Breast epithelium (tissue), 4 donors: Measurements from ENCODE around the gene FAM204A. TPM values are rescaled to one million over a fixed set of nuclear protein-coding genes. Genes with fewer than 3 reads are reported as not detected.
A peak's percentile ranks its signal among the peaks of the same experiment; 100 is the strongest.

Experiments
- DNase-seq, 2 donors: peaks; one replicate each; pipeline ENCODE4 v3.0.0-alpha.2; 2019; ENCODE audit warnings: low spot score in 2 of 2
- H3K27ac ChIP-seq, 2 donors: fragments of 200-600 bp; sonication (generic) in 1 of 2; one replicate each; pipeline ENCODE4 v1.5.1; 2016 to 2019; ENCODE audit warnings: mild to moderate bottlenecking in 1 of 2
- H3K27me3 ChIP-seq, 2 donors: fragments of 200-600 bp; sonication (generic) in 1 of 2; one replicate each; pipeline versions ENCODE4 v1.5.1 to v1.6.0; 2017 to 2019; ENCODE audit warnings: control low read depth in 1 of 2, mild to moderate bottlenecking in 1 of 2
- H3K36me3 ChIP-seq: fragments of 200-600 bp; one replicate; pipeline ENCODE4 v1.5.1; 2019
- H3K4me1 ChIP-seq, 2 donors: fragments of 200-600 bp; sonication (generic); one replicate each; pipeline ENCODE4 v1.5.1; 2016 to 2019; ENCODE audit warnings: control low read depth in 1 of 2
- H3K4me3 ChIP-seq, 3 donors: fragments of 200-600 bp; sonication (generic); 1 replicate in 2 of 3; 2 replicates in 1 of 3; pipeline ENCODE4 v1.5.1; 2016 to 2019; ENCODE audit warnings: mild to moderate bottlenecking in 3 of 3, moderate library complexity in 2 of 3
- H3K9me3 ChIP-seq, 2 donors: fragments of 200-600 bp; sonication (generic) in 1 of 2; one replicate each; pipeline ENCODE4 v1.5.1; 2016 to 2019; ENCODE audit warnings: control low read depth in 1 of 2
- POLR2A ChIP-seq: fragments of 450-650 bp; IDR thresholded peaks from one replicate; pipeline ENCODE4 v1.6.1; 2016; ENCODE audit warnings: antibody characterized with exemption, mild to moderate bottlenecking, moderate library complexity
- POLR2AphosphoS5 ChIP-seq, 3 donors: sonication (generic); formaldehyde crosslinking; IDR thresholded peaks; one replicate each; pipeline ENCODE4 v1.6.1; 2017; ENCODE audit warnings: antibody characterized with exemption in 3 of 3
- intact Hi-C: fragments of 100-400 bp; cut with DNase I; formaldehyde crosslinking; loops from one replicate; pipeline ENCODE4 v1.15.1; 2023; ENCODE audit warnings: low total_unique reads
- total RNA-seq, 3 donors: library from RNA; depleted of rRNA; stranded (reverse); fragments of >200 nt; gene quantifications; one replicate each; pipeline ENCODE4 v1.1.0, GENCODE V29; 2016
- TF ChIP-seq, protein P1 (sequence below), 3 donors: fragments of 450-650 bp; IDR thresholded peaks; one replicate each; pipeline ENCODE4 v1.5.1; 2016 to 2017; ENCODE audit warnings: antibody characterized with exemption in 3 of 3, mild to moderate bottlenecking in 3 of 3, moderate library complexity in 3 of 3

The FAM204A gene
- total RNA-seq, 3 donors from 2014 or later, result 28.2 to 71.4 (median 59.6) TPM

DNA sequence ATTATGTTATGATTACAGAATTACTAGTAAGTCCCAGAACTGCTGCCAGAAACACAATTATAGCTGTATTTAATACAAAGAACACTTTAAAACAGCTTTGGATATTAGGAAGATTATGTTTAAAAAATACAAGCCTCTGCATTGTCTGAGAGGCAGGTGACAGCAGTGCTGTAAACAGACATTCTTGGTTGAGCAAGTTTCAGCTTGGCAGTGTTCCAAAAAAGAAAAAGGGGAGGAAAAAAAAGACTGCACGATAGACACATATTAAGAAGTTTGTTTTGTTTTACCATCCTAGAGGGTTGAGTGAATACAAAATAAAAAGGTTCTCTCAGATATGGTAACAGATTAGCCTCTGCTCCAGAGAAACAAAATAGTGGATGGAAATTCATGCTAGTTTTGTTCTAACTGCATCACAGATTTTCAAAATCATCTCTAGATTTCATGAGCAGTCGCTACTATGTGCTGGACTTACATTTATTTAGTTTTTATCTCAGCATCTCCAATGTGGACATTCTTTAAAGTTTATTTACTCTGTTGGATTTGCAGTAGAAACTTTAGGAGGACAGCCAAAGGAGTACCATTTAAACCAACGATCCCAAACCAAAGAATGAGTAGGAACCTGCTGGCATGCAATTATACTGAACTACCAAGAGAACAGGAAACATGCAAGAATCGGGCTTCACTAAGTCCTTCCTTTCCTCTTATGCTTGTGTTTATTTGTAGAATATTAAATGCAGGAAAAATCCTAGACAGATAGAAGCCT is 9.0 kb downstream of the FAM204A start:
- Histone ChIP-seq H3K4me3 (no peak overlapping the region), H3K27ac (peak overlapping the region in 1 of 2 donors; percentile 10), H3K36me3 (no peaks in the 10 kb centered on the region), H3K4me1 (no peaks in the 10 kb centered on the region), H3K9me3 (no peaks in the 10 kb centered on the region), H3K27me3 (no peaks in the 10 kb centered on the region)
- TF ChIP-seq POLR2A (no peak), POLR2AphosphoS5 (IDR thresholded peaks at IDR 0.05) (no peak)
- TF ChIP-seq, protein P1, sequence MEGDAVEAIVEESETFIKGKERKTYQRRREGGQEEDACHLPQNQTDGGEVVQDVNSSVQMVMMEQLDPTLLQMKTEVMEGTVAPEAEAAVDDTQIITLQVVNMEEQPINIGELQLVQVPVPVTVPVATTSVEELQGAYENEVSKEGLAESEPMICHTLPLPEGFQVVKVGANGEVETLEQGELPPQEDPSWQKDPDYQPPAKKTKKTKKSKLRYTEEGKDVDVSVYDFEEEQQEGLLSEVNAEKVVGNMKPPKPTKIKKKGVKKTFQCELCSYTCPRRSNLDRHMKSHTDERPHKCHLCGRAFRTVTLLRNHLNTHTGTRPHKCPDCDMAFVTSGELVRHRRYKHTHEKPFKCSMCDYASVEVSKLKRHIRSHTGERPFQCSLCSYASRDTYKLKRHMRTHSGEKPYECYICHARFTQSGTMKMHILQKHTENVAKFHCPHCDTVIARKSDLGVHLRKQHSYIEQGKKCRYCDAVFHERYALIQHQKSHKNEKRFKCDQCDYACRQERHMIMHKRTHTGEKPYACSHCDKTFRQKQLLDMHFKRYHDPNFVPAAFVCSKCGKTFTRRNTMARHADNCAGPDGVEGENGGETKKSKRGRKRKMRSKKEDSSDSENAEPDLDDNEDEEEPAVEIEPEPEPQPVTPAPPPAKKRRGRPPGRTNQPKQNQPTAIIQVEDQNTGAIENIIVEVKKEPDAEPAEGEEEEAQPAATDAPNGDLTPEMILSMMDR (IDR thresholded peaks at IDR 0.05), result no peak
- intact Hi-C loops, result no loop called here
- DNase-seq, result no peak

DNA sequence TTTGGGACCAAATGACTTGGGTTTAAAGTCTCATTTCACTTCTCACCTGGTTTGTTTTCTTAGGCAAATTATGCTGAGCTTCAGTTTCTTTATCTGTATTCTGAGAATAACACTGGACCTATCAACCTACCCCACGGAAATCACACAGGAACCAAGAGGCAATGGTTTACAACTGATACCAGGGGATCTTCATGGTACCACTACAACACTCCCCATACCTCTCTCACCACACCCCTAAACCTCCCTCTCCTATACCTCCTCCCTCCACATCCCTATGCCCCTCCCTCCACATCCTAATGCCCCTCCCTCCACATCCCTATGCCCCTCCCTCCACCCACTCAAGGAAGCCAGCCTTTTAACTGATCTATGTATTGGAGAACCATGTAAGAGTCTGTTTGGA is 9.9 kb downstream of the FAM204A start:
- TF ChIP-seq POLR2A, result no peak
- Histone ChIP-seq H3K27ac (peak overlapping the region; percentile 10 to 21), H3K36me3 (no peaks in the 10 kb centered on the region), H3K4me3 (no peak overlapping the region), H3K27me3 (no peaks in the 10 kb centered on the region), H3K4me1 (no peaks in the 10 kb centered on the region), H3K9me3 (no peaks in the 10 kb centered on the region)
- intact Hi-C loops, result no loop called here
- DNase-seq, result no peak

DNA sequence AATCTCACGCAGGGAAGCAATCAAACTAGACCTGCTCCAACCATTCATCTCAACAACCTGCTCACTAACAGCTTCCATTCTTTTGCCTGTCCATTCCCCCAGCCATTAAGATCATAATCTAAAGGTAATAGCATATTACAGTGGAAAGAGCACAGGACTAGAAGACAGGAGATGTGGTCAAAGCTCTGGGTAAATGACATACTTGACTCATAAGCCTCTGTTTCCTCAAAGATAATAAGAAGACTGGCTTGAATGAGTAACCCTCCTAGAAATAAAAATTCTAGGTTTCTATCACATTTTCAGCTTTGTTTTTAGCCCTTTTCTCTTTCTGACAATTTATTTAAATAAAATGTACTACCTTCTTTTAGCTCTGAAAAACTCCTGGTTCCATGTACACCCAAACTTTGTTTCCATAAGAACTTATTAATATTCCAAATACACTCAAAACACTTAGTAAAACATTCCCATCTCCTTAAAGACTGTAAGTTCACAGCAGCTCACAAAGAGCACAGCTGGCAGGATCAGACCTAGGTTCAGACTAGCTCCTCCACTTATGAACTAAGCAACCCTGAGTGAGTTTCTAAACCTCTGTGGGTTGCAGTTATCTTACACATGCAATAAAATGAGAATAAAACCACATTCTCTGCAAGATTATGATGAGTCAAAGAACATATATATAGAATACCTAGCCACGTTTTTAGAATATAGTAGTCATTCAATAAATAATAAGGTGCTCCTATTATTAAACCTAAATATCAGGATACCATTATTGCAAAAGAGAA is 11.6 kb downstream of the FAM204A start:
- no peaks in the 10 kb centered on the region for H3K9me3 ChIP-seq
- no peak for DNase-seq
- intact Hi-C loops, result no loop called here
- H3K4me1 ChIP-seq, result no peaks in the 10 kb centered on the region
- H3K36me3 ChIP-seq, result no peaks in the 10 kb centered on the region
- no peak overlapping the region for H3K27ac ChIP-seq
- no peak overlapping the region for H3K4me3 ChIP-seq
- no peaks in the 10 kb centered on the region for H3K27me3 ChIP-seq
- TF ChIP-seq POLR2AphosphoS5 (IDR thresholded peaks at IDR 0.05) (no peak), POLR2A (no peak)
- TF ChIP-seq, protein P1 (IDR thresholded peaks at IDR 0.05), result no peak

DNA sequence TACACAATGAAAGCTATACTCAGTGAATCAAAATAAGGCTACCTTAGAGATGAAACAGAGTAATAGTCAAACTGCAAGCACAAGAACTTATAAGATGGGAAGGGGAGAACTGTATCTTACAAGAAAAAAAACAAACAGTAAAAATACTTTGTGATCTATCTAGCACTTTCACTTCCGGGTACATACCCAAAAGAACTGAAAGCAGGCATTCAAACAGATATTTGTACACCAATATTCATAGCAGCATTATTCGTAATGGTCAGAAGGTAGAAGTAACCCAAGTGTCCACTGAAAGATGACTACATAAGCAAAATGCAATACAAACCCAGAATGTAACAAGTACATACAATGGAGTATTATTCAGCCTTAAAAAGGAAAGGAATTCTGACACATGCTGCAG is 18.0 kb downstream of the FAM204A start:
- Histone ChIP-seq H3K9me3 (no peaks in the 10 kb centered on the region), H3K4me3 (no peak overlapping the region), H3K36me3 (peaks cover 7% of the 10 kb centered on the region), H3K4me1 (no peaks in the 10 kb centered on the region), H3K27me3 (no peaks in the 10 kb centered on the region), H3K27ac (no peak overlapping the region)
- DNase-seq, result no peak
- intact Hi-C loops, result no loop called here
- TF ChIP-seq POLR2AphosphoS5 (IDR thresholded peaks at IDR 0.05) (no peak), POLR2A (no peak)

DNA sequence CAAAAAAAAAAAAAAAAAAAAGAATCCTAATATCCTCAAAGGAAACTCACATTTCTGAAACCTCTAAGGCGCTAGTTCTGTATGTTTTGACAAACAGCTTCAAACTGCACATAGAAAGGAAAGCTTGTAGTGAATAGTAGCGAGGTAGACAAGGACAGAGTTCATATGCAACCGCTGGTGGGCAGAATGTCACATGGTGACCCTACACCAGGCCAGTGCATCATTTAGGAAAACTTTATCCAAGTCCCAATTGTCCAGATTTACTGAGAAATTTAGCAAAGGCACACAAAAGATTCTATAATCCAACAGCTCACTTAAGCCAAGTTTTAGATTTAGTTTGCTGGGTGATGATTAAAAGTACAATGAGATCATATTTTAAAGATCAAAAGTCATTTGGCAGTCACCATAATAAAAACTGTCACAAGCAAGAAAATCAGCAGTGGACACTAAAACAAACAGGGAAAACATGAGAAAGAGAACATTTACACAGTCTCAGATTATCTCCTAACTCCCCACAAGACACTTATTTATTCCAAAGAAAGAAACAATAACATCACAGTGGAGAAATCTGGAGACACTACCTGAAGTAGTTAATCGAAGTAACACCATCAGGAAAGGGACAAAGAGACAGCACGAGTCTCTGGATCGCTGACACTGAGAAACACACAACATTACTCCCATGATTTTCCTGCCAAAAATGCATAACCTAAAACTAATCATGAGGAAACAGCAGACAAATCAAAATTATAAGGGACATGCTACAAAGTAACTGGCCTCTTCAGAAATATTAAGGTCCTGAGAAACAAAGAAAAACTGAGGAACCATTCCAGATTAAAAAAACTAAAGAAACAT is 20.2 kb downstream of the FAM204A start:
- H3K36me3 ChIP-seq, result peaks cover 7% of the 10 kb centered on the region
- intact Hi-C loops, result no loop called here
- DNase-seq, result no peak
- no peaks in the 10 kb centered on the region for H3K27me3 ChIP-seq
- H3K27ac ChIP-seq, result no peak overlapping the region
- H3K9me3 ChIP-seq, result no peaks in the 10 kb centered on the region
- no peak for TF ChIP-seq POLR2AphosphoS5 (IDR thresholded peaks at IDR 0.05)
- TF ChIP-seq POLR2A, result no peak
- TF ChIP-seq, protein P1 (IDR thresholded peaks at IDR 0.05), result no peak
- H3K4me3 ChIP-seq, result no peak overlapping the region
- H3K4me1 ChIP-seq, result no peaks in the 10 kb centered on the region
